Measurements from ENCODE around the gene FERD3L. TPM values are rescaled to one million over a fixed set of nuclear protein-coding genes. Genes with fewer than 3 reads are reported as not detected.

The FERD3L gene, protein sequence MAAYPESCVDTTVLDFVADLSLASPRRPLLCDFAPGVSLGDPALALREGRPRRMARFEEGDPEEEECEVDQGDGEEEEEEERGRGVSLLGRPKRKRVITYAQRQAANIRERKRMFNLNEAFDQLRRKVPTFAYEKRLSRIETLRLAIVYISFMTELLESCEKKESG
- not detected in 5 replicates for total RNA-seq (2022; extraction: Qiagen RNA extraction)

DNA sequence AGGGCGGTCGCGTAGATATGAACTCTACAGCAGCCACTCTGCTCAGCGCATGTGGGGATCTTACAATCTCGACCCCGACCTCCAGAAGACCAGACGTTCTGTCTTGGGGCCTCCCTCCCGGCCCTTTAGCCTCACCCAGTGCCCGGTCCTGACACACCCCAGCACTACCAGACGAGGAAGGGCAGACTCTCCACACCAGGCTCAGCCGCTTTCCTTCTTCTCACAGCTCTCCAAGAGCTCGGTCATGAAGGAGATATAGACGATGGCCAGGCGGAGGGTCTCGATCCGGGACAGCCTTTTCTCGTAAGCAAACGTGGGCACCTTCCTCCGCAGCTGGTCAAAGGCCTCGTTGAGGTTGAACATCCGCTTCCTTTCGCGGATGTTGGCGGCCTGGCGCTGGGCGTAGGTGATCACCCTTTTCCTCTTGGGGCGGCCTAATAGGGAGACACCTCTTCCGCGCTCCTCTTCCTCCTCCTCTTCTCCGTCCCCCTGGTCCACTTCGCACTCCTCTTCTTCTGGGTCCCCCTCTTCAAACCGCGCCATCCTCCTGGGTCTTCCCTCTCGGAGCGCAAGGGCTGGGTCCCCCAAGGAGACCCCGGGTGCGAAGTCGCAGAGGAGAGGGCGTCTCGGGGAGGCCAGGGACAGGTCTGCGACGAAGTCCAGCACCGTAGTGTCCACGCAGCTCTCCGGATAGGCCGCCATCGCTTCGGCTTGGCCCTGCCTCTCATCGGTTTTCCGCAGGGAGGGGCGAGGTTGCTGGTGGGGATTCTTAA, at the start of gene FERD3L:
Gene FERD3L (minus strand): TSS at position 761 of the 773 bp plus-strand sequence. CDS start 59 bp downstream, at position 702.

GRCh38 chr7:19117091-19117869, 27.9 kb downstream of the FERD3L start, which contains the start of gene TWIST1:
Gene TWIST1, minus strand, starts transcription at chr7:19117636. Its CDS starts 315 bp downstream, at chr7:19117321.

Other genes with a start within 250 kb of the FERD3L start
- gene TWIST1, start 27.8 kb downstream of the FERD3L start, total RNA-seq (2022; extraction: Qiagen RNA extraction), result 2.4 to 4.3 TPM (median 3.8 TPM) in 5 replicates